ENCODE results near the gene FLNB.
A peak's percentile ranks its signal among the peaks of the same experiment; 100 is the strongest.

Gene FLNB

GRCh38 chr3:58085616-58086015, 77.4 kb downstream of the FLNB start:
- H3K4me3 ChIP-seq (ENCODE audit: low read depth, low read length), result no peak overlapping the region
- DNase-seq (ENCODE audit: low read depth), result peak; percentile 72
- no peak for TF ChIP-seq CTCF (IDR thresholded peaks at IDR 0.05; ENCODE audit: insufficient read depth, low read depth, low read length, missing control alignments)

- H3K4me3 ChIP-seq (ENCODE audit: low read depth, low read length), result no peak overlapping the region
- no peak for DNase-seq (ENCODE audit: low read depth)
- TF ChIP-seq CTCF (IDR thresholded peaks at IDR 0.05; ENCODE audit: insufficient read depth, low read depth, low read length, missing control alignments), result no peak
Observed at GRCh38 chr3:58088501-58088900, 80.3 kb downstream of the FLNB start.

- H3K4me3 ChIP-seq (ENCODE audit: low read depth, low read length), result no peak overlapping the region
- no peak for DNase-seq (ENCODE audit: low read depth)
- TF ChIP-seq CTCF (IDR thresholded peaks at IDR 0.05; ENCODE audit: insufficient read depth, low read depth, low read length, missing control alignments), result no peak
Observed at GRCh38 chr3:58090351-58090750, 82.1 kb downstream of the FLNB start.

GRCh38 chr3:58092521-58092920, 84.3 kb downstream of the FLNB start:
- DNase-seq (ENCODE audit: low read depth), result no peak
- no peak for TF ChIP-seq CTCF (IDR thresholded peaks at IDR 0.05; ENCODE audit: insufficient read depth, low read depth, low read length, missing control alignments)
- H3K4me3 ChIP-seq (ENCODE audit: low read depth, low read length), result no peak overlapping the region

- no peak for DNase-seq (ENCODE audit: low read depth)
- H3K4me3 ChIP-seq (ENCODE audit: low read depth, low read length), result no peak overlapping the region
- no peak for TF ChIP-seq CTCF (IDR thresholded peaks at IDR 0.05; ENCODE audit: insufficient read depth, low read depth, low read length, missing control alignments)
Observed at GRCh38 chr3:58093574-58094195, 85.5 kb downstream of the FLNB start.

GRCh38 chr3:58094657-58095056, 86.4 kb downstream of the FLNB start:
- DNase-seq (ENCODE audit: low read depth), result no peak
- TF ChIP-seq CTCF (IDR thresholded peaks at IDR 0.05; ENCODE audit: insufficient read depth, low read depth, low read length, missing control alignments), result no peak

GRCh38 chr3:58095603-58096138, 87.4 kb downstream of the FLNB start:
- no peak for TF ChIP-seq CTCF (IDR thresholded peaks at IDR 0.05; ENCODE audit: insufficient read depth, low read depth, low read length, missing control alignments)
- no peak overlapping the region for H3K4me3 ChIP-seq (ENCODE audit: low read depth, low read length)
- DNase-seq (ENCODE audit: low read depth), result no peak

More at GRCh38 chr3:58094657-58095056, 86.4 kb downstream of the FLNB start:
- no peak overlapping the region for H3K4me3 ChIP-seq (ENCODE audit: low read depth, low read length)
